MM.1S (cell line): Measurements from ENCODE around the gene DHRS7B.
A peak's percentile ranks its signal among the peaks of the same experiment; 100 is the strongest.

Source experiments
- DNase-seq: peaks from one replicate; pipeline ENCODE4 v3.0.0-alpha.2; 2015
- H2AFZ ChIP-seq: fragments of 300-600 bp; sonication (generic); 2 replicates; pipeline ENCODE4 v1.6.0; 2016; ENCODE audit warnings: antibody characterized with exemption, low read length
- H3F3A ChIP-seq: fragments of 300-600 bp; sonication (generic); 2 replicates; pipeline ENCODE4 v1.6.1; 2016; ENCODE audit warnings: mild to moderate bottlenecking, antibody characterized with exemption, low read length, moderate library complexity, mixed read lengths; ENCODE audit not compliant: insufficient read depth
- H3K27ac ChIP-seq: fragments of 300-600 bp; sonication (generic); 2 replicates; pipeline ENCODE4 v1.5.1; 2016; ENCODE audit warnings: mild to moderate bottlenecking, low read length
- H3K27me3 ChIP-seq: fragments of 300-600 bp; sonication (generic); replicated peaks from 2 replicates; pipeline ENCODE4 v1.6.0; 2016; ENCODE audit warnings: low read length; ENCODE audit not compliant: insufficient read depth
- H3K36me3 ChIP-seq: fragments of 300-600 bp; sonication (generic); replicated peaks from 2 replicates; pipeline ENCODE4 v1.6.1; 2016; ENCODE audit warnings: mild to moderate bottlenecking, low read length, mixed read lengths; ENCODE audit not compliant: insufficient read depth
- H3K4me1 ChIP-seq: fragments of 300-600 bp; sonication (generic); 2 replicates; pipeline ENCODE4 v1.6.1; 2016; ENCODE audit warnings: low read length, mixed read lengths
- H3K4me2 ChIP-seq: fragments of 300-600 bp; sonication (generic); 2 replicates; pipeline ENCODE4 v1.6.0; 2016; ENCODE audit warnings: low read depth, low read length
- H3K4me3 ChIP-seq: fragments of 300-600 bp; sonication (generic); 2 replicates; pipeline ENCODE4 v1.5.1; 2016; ENCODE audit warnings: low read length, mixed read lengths
- H3K79me2 ChIP-seq: fragments of 300-600 bp; sonication (generic); 2 replicates; pipeline ENCODE4 v1.6.1; 2016; ENCODE audit warnings: mixed run types, low read length, mixed read lengths
- H3K9ac ChIP-seq: fragments of 300-600 bp; sonication (generic); 2 replicates; pipeline ENCODE4 v1.6.1; 2016; ENCODE audit warnings: low read length, mixed read lengths
- H3K9me2 ChIP-seq: fragments of 300-600 bp; sonication (generic); replicated peaks from 2 replicates; pipeline ENCODE4 v1.6.1; 2016; ENCODE audit warnings: mild to moderate bottlenecking, low read length, mixed read lengths; ENCODE audit not compliant: insufficient read depth
- H3K9me3 ChIP-seq: fragments of 300-600 bp; sonication (generic); replicated peaks from 2 replicates; pipeline ENCODE4 v1.6.1; 2016; ENCODE audit warnings: mild to moderate bottlenecking, low read length, mixed read lengths; ENCODE audit not compliant: insufficient read depth
- H4K20me1 ChIP-seq: fragments of 300-600 bp; sonication (generic); 2 replicates; pipeline ENCODE4 v1.6.1; 2016; ENCODE audit warnings: mild to moderate bottlenecking, low read length, moderate library complexity, mixed read lengths; ENCODE audit not compliant: insufficient read depth
- EZH2 ChIP-seq: fragments of 300-600 bp; sonication (generic); optimal IDR thresholded peaks from 2 replicates; pipeline ENCODE3; 2017; ENCODE audit warnings: low read depth, mild to moderate bottlenecking, antibody characterized with exemption, low read length, mixed read lengths
- EZH2phosphoT487 ChIP-seq: fragments of 300-600 bp; sonication (generic); IDR thresholded peaks from 2 replicates; pipeline ENCODE4 v1.6.1; 2018; ENCODE audit warnings: antibody characterized with exemption, low read length
- TF ChIP-seq, protein P1 (sequence below): fragments of 300-600 bp; sonication (generic); IDR thresholded peaks from 2 replicates; pipeline ENCODE4 v1.5.1; 2016; ENCODE audit warnings: antibody characterized with exemption, low read length, mixed read lengths

DHRS7B gene

DNA sequence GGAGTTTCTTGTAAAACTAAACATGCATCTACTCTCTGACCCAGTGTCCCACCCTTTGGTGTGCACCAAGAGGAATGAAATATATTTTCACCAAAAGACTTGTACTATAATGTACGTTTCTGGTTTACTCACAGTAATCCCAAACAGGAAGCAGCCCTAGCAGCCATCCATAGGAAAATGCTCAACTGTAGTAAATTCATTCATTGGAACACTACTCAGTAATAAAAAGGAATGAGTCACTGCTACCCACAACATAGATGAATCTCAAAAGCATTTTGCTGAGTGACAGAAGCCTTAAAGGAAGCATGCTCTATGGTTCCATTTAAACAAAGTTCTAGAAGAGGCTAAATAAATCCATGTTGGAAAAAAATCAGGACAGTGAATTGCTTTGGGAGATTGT is 37.6 kb upstream of the DHRS7B start:
- no peak overlapping the region for H3K9ac ChIP-seq
- TF ChIP-seq EZH2phosphoT487 = no peak
- TF ChIP-seq, protein P1, sequence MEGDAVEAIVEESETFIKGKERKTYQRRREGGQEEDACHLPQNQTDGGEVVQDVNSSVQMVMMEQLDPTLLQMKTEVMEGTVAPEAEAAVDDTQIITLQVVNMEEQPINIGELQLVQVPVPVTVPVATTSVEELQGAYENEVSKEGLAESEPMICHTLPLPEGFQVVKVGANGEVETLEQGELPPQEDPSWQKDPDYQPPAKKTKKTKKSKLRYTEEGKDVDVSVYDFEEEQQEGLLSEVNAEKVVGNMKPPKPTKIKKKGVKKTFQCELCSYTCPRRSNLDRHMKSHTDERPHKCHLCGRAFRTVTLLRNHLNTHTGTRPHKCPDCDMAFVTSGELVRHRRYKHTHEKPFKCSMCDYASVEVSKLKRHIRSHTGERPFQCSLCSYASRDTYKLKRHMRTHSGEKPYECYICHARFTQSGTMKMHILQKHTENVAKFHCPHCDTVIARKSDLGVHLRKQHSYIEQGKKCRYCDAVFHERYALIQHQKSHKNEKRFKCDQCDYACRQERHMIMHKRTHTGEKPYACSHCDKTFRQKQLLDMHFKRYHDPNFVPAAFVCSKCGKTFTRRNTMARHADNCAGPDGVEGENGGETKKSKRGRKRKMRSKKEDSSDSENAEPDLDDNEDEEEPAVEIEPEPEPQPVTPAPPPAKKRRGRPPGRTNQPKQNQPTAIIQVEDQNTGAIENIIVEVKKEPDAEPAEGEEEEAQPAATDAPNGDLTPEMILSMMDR = no peak
- TF ChIP-seq EZH2 = no peak
- DNase-seq = no peak

DNA sequence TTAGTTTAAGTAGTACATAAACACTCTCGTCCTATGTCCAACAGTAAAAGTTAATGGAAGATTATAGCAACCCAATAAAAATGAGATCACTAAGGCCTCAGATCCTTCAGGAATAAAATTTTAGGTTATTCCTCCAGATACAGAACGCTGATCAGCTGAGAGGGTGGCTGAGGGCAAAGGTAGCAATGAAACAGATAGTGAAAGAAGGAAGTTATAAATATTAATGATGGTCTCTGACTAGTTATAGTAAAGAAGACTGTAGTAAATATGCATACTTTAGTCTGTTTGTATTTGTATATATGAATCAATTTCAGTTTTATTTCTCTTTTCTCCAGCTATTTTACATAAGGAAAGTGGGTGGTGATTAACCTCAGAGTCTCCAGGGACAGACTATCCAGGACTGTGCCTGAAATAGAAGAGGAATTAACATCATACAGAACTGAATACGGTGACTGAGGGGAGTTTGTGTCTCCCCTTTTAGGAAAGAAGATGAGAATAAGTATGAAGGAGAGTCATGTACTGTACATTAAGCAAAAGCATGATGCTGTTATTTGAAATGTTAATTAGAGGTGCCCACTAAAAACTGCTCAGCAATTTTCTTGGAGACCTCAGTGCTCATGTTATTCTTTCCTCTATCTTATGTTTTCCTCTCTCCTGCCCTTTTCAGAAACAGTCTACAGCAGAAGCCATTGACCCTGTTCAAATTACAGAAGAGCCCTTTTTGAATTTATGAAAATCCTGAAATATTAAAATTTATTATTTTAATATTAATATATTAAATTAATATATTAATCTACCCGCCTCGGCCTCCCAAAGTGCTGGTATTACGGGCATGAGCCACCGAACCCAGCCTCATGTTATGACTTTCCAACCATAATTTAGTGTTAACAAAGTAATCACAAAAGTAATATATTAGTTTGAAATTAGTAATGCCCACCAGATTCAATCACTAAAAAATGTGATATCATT is 36.5 kb upstream of the DHRS7B start:
- peak overlapping the region; percentile 15; the same call in 1 of the 2 replicates for H3K4me2 ChIP-seq
- no peaks in the 10 kb centered on the region for H3K79me2 ChIP-seq
- H3K9me3 ChIP-seq = no peaks in the 10 kb centered on the region
- DNase-seq = no peak
- H3K4me3 ChIP-seq = no peak overlapping the region
- no peaks in the 10 kb centered on the region for H3K9me2 ChIP-seq
- no peaks in the 10 kb centered on the region for H3K27me3 ChIP-seq
- no peaks in the 10 kb centered on the region for H3K36me3 ChIP-seq
- H3F3A ChIP-seq = no peaks in the 10 kb centered on the region
- H3K27ac ChIP-seq = no peak overlapping the region
- no peaks in the 10 kb centered on the region for H3K4me1 ChIP-seq
- peak overlapping the region; percentile 44 for H2AFZ ChIP-seq
- no peak overlapping the region for H3K9ac ChIP-seq
- no peaks in the 10 kb centered on the region for H4K20me1 ChIP-seq
- TF ChIP-seq EZH2phosphoT487 (no peak), EZH2 (no peak)
- TF ChIP-seq, protein P1 = no peak

More for the DNA sequence above, 37.6 kb upstream of the DHRS7B start:
- no peak overlapping the region for H3K27ac ChIP-seq
- no peak overlapping the region for H3K4me2 ChIP-seq
- no peaks in the 10 kb centered on the region for H3K36me3 ChIP-seq
- no peaks in the 10 kb centered on the region for H3F3A ChIP-seq
- H3K9me3 ChIP-seq = no peaks in the 10 kb centered on the region
- H3K4me3 ChIP-seq = no peak overlapping the region
- no peaks in the 10 kb centered on the region for H3K27me3 ChIP-seq
- no peak overlapping the region for H2AFZ ChIP-seq
- H3K79me2 ChIP-seq = no peaks in the 10 kb centered on the region
- no peaks in the 10 kb centered on the region for H3K9me2 ChIP-seq
- H4K20me1 ChIP-seq = no peaks in the 10 kb centered on the region
- H3K4me1 ChIP-seq = no peaks in the 10 kb centered on the region

DNA sequence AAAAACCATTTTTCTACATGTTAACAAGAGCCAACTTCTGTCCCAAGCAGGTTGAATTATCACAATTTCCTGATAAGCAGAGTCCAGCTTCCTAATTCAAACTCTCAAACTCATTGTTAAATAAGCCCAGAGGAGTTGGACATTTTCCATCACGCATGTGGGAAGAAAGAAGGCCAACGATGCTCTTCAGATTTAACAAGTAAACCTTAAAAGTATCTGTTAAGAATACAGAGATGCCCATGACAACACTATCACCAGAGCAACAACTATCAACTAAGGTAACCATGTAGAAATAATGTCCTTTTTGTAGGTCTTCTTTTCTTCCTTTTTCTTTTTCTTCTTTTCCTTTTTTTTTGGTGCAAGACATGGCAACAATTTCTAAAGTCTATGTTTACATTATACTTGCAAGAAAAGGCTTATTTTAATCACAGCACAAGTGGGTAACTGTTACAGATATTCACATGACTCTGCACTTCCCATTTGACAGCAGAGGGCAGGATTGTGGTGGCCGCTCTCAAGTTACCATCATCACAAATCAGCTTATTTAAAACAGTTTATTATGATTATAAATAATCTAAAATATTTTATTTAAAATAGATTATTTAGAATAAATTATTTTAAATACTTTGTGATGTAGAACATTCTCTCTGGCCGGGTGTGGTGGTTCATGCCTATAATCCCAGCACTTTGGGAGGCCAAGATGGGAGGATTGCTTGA is 35.7 kb upstream of the DHRS7B start:
- no peak overlapping the region for H2AFZ ChIP-seq
- H4K20me1 ChIP-seq = no peaks in the 10 kb centered on the region
- H3K4me2 ChIP-seq = no peak overlapping the region
- no peak overlapping the region for H3K9ac ChIP-seq
- no peak for TF ChIP-seq EZH2phosphoT487
- TF ChIP-seq EZH2 = no peak
- TF ChIP-seq, protein P1 = no peak
- no peak for DNase-seq
- no peak overlapping the region for H3K4me3 ChIP-seq
- no peaks in the 10 kb centered on the region for H3K27me3 ChIP-seq
- H3K4me1 ChIP-seq = no peaks in the 10 kb centered on the region
- H3F3A ChIP-seq = no peaks in the 10 kb centered on the region
- H3K27ac ChIP-seq = no peak overlapping the region
- no peaks in the 10 kb centered on the region for H3K9me3 ChIP-seq
- H3K9me2 ChIP-seq = no peaks in the 10 kb centered on the region
- no peaks in the 10 kb centered on the region for H3K36me3 ChIP-seq
- H3K79me2 ChIP-seq = no peaks in the 10 kb centered on the region
